ENCODE data around the gene CEP85. TPM values are rescaled to one million over a fixed set of nuclear protein-coding genes. Genes with fewer than 3 reads are reported as not detected.
"Not testable (repeated sequence)": the region's sequence is repeated elsewhere in the genome, so short reads cannot be mapped to it uniquely, and the experiment has no call there.

CEP85 gene
- polyA plus RNA-seq, 5 donors = 20.0 to 26.4 (median 21.9) TPM

- DNase-seq = no peak
Observed at GRCh38 chr1:26220199-26220912, 13.6 kb upstream of the CEP85 start.

DNA sequence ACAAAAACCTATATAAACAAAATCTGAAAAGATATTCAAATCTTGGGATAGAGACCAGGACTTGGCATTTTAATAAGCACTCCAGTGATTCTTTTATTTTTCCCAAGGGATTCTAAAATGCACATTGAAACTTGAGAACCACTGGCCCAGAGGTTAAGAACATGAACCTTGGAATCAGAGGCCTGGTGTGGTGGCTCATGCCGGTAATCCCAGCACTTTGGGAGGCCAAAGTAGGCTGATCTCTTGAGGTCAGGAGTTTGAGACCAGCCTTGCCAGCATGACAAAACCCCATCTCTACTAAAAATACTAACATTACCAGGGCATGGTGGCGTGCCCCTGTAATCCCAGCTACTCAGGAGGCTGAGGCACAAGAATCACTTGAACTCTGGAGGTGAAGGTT, 12.9 kb upstream of the CEP85 start:
- no peak for DNase-seq

DNA sequence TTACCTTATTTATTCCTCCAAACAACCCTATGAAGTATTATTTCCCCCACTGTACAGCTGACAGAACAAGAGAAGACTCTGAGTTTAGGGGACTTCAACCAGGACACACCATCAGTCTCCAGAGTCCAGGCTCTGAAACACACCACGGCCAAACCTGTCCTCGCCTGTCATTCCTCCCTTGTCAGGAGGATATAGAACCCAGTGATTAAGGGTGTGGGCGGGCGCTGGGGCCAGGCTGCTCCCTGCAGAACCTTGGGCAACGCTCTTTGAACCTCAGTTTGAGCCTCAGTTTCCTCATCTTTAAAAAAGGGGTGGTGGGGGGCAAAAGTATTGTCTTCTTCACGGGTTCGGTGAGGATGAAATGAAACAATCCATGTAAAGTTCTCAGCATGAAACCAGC, 9.4 kb upstream of the CEP85 start:
- no peak for DNase-seq

DNA sequence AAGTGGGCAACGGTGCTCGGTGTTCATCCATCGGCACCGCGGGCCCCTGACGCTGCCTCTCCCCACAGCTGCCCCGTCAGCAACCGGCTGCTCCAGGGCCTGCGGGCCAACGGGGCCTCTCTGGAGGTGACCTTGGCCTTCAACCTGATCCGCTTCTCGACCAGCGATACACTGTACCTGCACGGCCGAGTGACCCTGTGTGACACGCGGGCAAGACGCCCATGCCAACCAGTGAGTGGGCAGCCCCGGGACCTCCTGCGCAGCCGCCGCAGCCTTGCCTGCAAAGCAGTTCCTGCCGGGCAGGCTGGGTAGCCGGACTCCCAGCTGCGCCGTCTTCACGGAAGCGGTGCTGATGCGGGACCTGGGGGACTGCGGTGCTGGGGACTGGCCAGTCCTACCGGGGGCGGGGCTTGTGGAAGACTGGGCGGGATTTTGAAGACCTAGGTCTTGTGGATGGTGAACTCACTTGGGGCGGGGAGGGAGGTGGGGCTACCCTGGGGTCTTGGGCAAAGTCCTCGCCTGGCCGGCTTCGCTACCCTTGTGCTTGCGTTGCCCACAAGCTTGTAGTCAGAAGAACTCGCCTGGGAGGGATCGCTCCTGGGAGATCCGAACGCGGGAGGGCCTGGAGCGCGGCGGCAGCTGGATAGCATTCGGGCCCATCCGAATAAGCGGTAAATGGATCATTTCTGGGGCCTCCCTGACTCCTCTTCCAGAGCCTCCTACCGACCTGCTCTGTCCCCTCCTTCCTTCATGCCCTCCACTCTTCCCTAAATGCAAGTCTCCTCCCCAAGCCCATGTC, 8.8 kb upstream of the CEP85 start:
- DNase-seq = peak; percentile 16 to 20

- not testable (repeated sequence) for DNase-seq
Observed at GRCh38 chr1:26230682-26231081, 3.3 kb upstream of the CEP85 start.

DNA sequence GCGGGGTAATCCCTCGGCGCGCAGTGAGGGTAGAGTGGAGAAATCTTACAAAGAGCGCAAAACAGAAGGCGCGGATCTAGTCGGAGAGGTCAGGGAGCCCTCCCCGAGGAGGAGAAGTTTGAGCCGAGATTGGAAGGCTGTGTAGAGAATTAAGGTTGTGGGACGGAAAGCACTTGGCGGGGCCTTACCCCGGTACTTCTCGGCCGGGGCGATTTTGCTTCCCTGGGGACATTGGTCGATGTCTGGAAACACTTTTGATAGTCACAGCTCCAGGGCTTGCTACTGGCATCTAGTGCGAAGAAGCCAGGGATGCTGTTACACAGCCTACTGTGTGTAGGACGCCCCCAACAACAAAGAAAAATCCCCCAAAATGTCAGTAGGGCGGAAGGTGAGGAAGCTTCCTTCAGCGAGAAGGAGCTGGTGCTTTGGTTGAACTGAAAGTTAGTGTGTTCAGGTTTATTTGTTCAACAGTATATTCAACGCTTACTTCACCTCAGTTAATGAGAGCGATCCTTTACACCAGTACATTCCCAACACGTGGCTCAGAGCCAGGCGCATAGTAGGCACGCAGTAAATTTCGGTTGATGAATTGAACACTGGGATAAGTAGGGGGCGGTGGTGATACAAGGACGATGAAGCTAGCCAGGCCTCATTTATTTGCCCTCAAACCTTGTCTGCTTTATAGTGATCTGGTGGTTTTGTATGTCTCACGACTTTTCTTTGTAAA, 807 bp downstream of the CEP85 start:
- peak; percentile 17 to 26 for DNase-seq

DNA sequence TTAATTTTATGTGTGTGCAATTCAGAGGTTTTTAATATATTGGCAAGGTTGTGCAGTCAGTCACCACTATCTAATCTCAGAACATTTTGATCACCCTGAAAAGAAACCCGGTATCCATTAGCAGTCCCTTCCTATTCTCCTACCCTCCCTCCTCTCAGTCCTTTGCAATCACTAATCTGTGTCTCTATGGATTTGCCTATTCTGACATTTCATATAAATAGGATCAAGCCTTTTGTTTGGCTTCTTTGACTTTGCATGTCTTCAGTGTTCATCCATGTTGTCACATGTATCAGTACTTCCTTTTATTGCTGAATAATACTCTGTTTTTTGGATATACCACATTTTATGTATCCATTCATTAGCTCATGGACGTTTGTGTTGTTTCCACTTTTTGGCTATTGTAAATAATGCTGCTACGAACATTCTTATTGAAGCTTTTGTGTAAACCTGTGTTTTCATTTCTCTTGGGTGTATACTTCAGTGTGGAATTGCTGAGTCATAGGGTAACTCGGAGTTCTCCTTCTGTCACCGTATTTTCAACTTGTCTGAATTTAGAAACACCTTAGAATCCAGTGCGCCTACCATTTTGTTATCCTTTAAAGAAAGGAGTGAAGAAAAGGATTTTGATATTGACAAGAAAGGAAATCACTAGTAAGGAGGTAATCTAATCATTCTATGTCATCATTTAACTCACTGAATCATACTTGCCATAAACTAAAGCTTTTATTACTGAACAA, 3.4 kb downstream of the CEP85 start:
- DNase-seq = no peak

- DNase-seq = no peak
Observed at GRCh38 chr1:26239936-26240335, 5.9 kb downstream of the CEP85 start.

GRCh38 chr1:26252718-26253117, 18.7 kb downstream of the CEP85 start:
- DNase-seq = no peak

- no peak for DNase-seq
Observed at GRCh38 chr1:26254404-26254803, 20.4 kb downstream of the CEP85 start.

DNA sequence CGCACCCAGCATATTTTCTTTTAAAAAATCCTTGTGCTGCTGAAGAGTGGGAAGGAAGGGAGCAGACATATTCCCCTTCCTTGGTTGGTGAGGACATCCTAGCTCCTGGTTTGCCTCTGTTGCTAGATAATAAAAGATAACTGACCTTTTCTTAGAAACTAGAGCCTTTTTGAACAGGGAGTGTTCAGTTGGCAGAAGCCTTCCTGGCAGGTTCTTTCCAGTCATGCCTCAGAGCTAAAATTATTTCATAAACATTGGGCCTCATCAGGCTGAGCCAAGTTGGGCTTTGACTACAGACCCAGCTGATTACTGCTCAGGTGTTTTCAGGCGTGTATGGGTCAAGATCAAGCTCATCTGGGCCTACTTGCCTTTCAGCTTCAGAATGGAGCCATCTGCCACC, 23.2 kb downstream of the CEP85 start:
- DNase-seq = no peak

DNA sequence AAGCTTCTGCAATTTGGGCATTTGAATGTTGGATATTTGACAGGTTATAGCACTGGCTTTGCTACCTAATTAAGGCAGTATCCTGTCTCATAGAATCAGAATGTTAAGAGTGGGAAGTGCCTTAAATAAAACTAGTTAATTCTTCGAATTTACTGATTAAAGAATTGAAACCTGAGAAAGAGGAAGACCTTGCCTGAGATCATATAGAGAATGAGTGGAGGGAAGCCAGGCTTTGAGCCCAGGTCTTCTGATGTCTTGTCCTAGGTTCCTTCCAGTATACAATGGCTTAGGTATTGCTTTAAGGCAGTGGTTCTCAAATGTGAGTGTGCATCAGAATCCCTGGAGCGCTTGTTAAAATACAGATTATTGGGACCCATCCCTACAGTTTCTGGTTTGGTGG, 25.0 kb downstream of the CEP85 start:
- DNase-seq = no peak

DNA sequence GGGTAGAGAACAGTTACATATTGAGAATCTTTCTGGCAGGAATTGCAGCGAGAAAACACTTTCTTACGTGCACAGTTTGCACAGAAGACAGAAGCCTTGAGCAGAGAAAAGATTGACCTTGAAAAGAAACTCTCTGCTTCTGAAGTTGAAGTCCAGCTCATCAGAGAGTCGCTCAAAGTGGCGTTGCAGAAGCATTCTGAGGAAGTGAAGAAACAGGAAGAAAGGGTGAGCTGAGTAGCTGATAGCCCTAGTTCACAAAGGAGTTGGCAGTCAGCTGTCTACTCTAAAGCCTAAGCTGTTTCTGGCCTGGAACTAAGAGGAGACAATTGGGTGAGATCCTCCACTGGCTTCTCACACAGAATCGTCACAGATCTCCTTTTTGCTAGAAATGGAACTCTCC, 25.6 kb downstream of the CEP85 start:
- DNase-seq = no peak

- no peak for DNase-seq
Observed at GRCh38 chr1:26263212-26263611, 29.2 kb downstream of the CEP85 start.

DNA sequence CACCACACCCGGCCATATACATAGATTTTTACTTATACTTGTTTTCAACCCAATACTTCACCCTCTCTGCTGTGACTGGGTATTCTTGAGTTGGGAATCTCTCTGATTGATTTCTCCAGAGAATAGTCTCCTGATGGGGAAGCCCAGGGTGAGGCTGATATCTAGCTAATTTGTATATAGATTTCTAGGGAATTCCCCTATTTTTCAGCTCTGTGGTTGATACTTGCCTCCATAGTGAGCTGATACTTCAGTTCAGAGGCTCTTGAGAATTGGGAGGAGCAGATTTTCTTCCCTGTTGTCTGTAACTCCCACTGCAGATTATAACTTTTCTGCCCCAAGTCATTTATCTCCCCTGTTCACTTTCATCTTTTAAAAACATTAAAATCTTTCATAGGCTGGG, 31.4 kb downstream of the CEP85 start:
- no peak for DNase-seq

- no peak for DNase-seq
Observed at GRCh38 chr1:26268290-26269197, 34.5 kb downstream of the CEP85 start.

- DNase-seq = no peak
Observed at GRCh38 chr1:26269198-26269550, 35.2 kb downstream of the CEP85 start.

DNA sequence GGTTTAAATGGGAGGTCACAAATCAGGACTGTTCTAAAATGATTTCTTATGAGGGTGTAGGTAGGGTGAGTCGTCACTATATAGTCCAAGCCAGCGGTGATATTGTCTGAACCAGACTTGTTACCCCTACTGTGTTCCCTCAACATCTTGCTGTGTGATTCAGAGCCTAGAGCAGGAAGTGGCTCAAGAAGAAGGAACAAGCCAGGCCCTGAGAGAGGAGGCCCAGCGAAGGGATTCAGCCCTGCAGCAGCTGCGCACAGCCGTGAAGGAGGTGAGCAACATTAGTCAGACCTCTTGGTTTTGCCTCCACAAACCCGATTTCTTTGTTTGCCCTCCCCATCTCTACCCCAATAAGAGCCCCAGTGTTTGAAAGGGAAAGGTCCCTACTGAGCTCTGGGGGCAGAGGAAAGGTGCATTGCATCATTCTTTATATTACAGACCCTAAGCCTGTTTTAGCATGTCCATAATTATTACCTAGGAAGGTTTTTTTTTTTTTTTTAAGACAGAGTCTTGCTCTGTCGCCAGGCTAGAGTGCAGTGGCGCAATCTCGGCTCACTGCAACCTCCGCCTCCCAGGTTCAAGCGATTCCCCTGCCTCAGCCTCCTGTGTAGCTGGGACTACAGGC, 40.9 kb downstream of the CEP85 start:
- no peak for DNase-seq

GRCh38 chr1:26275580-26276431, 41.8 kb downstream of the CEP85 start:
- peak; percentile 67 to 75 for DNase-seq

DNA sequence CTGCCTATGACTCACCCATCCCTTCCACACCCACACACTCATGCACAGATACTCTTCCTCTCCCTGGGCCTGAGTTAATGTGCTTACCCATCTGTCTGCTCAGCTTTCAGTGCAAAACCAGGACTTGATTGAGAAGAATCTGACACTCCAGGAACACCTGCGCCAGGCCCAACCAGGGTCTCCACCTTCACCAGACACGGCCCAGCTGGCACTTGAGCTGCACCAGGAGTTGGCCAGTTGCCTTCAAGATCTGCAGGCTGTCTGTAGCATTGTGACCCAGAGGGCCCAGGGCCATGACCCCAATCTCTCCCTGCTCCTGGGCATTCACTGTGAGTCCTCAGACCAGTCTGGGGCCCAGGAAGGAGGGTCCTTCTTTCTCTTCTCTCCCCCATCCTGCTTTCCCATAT, 42.4 kb downstream of the CEP85 start:
- DNase-seq = no peak
